ENCODE measurements around the gene KRCC1. TPM values are rescaled to one million over a fixed set of nuclear protein-coding genes. Genes with fewer than 3 reads are reported as not detected.
A peak's percentile ranks its signal among the peaks of the same experiment; 100 is the strongest.

Gene KRCC1
- polyA plus RNA-seq, 3 donors, result 10.8 to 31.6 (median 24.7) TPM

DNA sequence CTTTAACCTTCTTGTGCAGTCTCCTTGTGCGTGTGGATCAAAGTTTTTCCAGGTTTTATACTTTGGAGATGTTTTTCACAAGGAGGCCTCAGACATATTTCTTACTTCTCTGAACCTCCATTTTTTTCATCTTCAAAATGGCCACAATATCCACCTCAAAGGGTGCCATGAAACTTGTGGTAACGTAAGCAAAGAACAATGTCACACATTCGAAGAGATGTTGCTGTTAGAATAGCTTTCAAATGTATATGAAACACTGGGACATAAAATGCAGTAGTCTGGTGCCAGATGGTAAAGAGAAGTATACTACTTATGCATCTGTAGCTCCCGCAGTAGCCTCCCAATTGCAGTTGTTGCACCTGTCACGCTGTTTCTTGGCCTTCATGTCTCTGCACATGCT is 2.6 kb upstream of the KRCC1 start:
- H3K27ac Mint-ChIP-seq, result no peak overlapping the region
- H2AFZ ChIP-seq (ENCODE audit: insufficient read depth, low read depth, low read length, poor library complexity, severe bottlenecking), result peak overlapping the region; percentile 36
- peaks cover 0 to 2% (median 0%) of the 10 kb centered on the region in 7 donors for H3K9me3 Mint-ChIP-seq
- no peaks in the 10 kb centered on the region for H3K27me3 ChIP-seq (ENCODE audit: control insufficient read depth in 2 of 2, insufficient read depth in 2 of 2, low read length in 2 of 2)
- no peaks in the 10 kb centered on the region for H4K20me1 ChIP-seq (ENCODE audit: insufficient read depth, low read length)
- peaks cover 39% of the 10 kb centered on the region for H3K4me1 Mint-ChIP-seq
- DNase-seq, result no peak
- H3K79me2 ChIP-seq (ENCODE audit: insufficient read depth, low read length), result peaks cover 24% of the 10 kb centered on the region
- no peaks in the 10 kb centered on the region for H3K9me3 ChIP-seq (replicated peaks in 1 of 2; ENCODE audit: control insufficient read depth in 1 of 2, insufficient read depth in 1 of 2, low read length in 2 of 2)
- H3K4me3 ChIP-seq (replicated peaks in 1 of 3; ENCODE audit: low read depth in 2 of 3, low read length in 3 of 3), result no peak overlapping the region
- 100% methylated on average over 4 of the region's 5 CpGs for WGBS (ENCODE audit: insufficient coverage)
- no peak overlapping the region for H3K27ac ChIP-seq (ENCODE audit: low read depth in 1 of 2, low read length in 2 of 2)
- H3K4me1 ChIP-seq (ENCODE audit: control insufficient read depth in 1 of 2, insufficient read depth in 2 of 2, low read length in 2 of 2), result peaks cover 22 to 25% of the 10 kb centered on the region in 2 donors
- H3K4me3 Mint-ChIP-seq, result no peak overlapping the region
- no peak for TF ChIP-seq CTCF (IDR thresholded peaks at IDR 0.05)
- H3K27me3 Mint-ChIP-seq (ENCODE audit: low read depth in 3 of 3), result peaks cover 0 to 1% (median 0%) of the 10 kb centered on the region in 3 donors
- H3K36me3 Mint-ChIP-seq, result peaks cover 2 to 3% of the 10 kb centered on the region in 2 donors
- intact Hi-C loops (cut with micrococcal nuclease), result loop anchor here in 1 of 2 donors (10.0 kb wide), 1 partner anchor 567 kb away; the partner anchor contains the start of gene EIF2AK3
- no peak overlapping the region for H3K9ac ChIP-seq (ENCODE audit: insufficient read depth, low read length, poor library complexity, severe bottlenecking)
- no peak overlapping the region for H3K4me2 ChIP-seq (replicated peaks; ENCODE audit: extremely low read depth, low read length, poor library complexity, severe bottlenecking)
- H3K36me3 ChIP-seq (replicated peaks in 1 of 2; ENCODE audit: control insufficient read depth in 1 of 2, insufficient read depth in 2 of 2, low read length in 2 of 2), result no peaks in the 10 kb centered on the region

DNA sequence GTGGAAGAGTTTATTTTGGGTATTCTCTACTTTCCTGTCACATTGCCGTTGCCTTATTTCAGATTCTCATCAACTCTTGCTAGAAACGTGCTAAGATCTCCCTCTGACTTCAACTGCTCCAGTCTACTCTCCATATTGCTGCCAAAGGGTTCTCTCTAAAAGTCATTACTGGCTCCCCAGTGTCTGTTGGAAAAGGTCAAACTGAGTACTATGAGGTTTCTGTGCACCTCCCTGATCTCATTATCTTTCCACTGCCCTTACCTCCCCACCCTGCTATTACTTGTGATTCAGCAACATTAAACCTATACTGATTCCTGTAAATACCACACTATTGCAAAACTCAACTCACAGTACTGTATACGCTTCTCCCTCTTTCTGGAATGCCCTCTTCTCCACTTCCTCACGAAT is 1.9 kb upstream of the KRCC1 start:
- no peak overlapping the region for H3K4me3 Mint-ChIP-seq
- peaks cover 4 to 7% of the 10 kb centered on the region in 2 donors for H3K36me3 Mint-ChIP-seq
- H3K9ac ChIP-seq (ENCODE audit: insufficient read depth, low read length, poor library complexity, severe bottlenecking), result no peak overlapping the region
- peaks cover 42% of the 10 kb centered on the region for H3K4me1 Mint-ChIP-seq
- 50% methylated on average over 2 of the region's 4 CpGs for WGBS (ENCODE audit: insufficient coverage)
- no peaks in the 10 kb centered on the region for H3K27me3 Mint-ChIP-seq (ENCODE audit: low read depth in 3 of 3)
- no peak overlapping the region for H3K4me3 ChIP-seq (replicated peaks in 1 of 3; ENCODE audit: low read depth in 2 of 3, low read length in 3 of 3)
- intact Hi-C loops (cut with micrococcal nuclease), result loop anchor here in 1 of 2 donors (10.0 kb wide), 1 partner anchor 567 kb away; the partner anchor contains the start of gene EIF2AK3
- no peak overlapping the region for H3K27ac Mint-ChIP-seq
- peaks cover 0 to 4% of the 10 kb centered on the region in 2 donors for H3K36me3 ChIP-seq (replicated peaks in 1 of 2; ENCODE audit: control insufficient read depth in 1 of 2, insufficient read depth in 2 of 2, low read length in 2 of 2)
- H3K27me3 ChIP-seq (ENCODE audit: control insufficient read depth in 2 of 2, insufficient read depth in 2 of 2, low read length in 2 of 2), result no peaks in the 10 kb centered on the region
- no peaks in the 10 kb centered on the region for H3K9me3 ChIP-seq (replicated peaks in 1 of 2; ENCODE audit: control insufficient read depth in 1 of 2, insufficient read depth in 1 of 2, low read length in 2 of 2)
- no peaks in the 10 kb centered on the region for H3K9me3 Mint-ChIP-seq
- H2AFZ ChIP-seq (ENCODE audit: insufficient read depth, low read depth, low read length, poor library complexity, severe bottlenecking), result peak overlapping the region; percentile 38
- peaks cover 2% of the 10 kb centered on the region for H4K20me1 ChIP-seq (ENCODE audit: insufficient read depth, low read length)
- DNase-seq, result no peak
- H3K4me1 ChIP-seq (ENCODE audit: control insufficient read depth in 1 of 2, insufficient read depth in 2 of 2, low read length in 2 of 2), result peaks cover 25 to 29% of the 10 kb centered on the region in 2 donors
- no peak overlapping the region for H3K4me2 ChIP-seq (replicated peaks; ENCODE audit: extremely low read depth, low read length, poor library complexity, severe bottlenecking)
- peaks cover 31% of the 10 kb centered on the region for H3K79me2 ChIP-seq (ENCODE audit: insufficient read depth, low read length)
- no peak overlapping the region for H3K27ac ChIP-seq (ENCODE audit: low read depth in 1 of 2, low read length in 2 of 2)
- no peak for TF ChIP-seq CTCF (IDR thresholded peaks at IDR 0.05)
